ENCODE data around the gene MSL3B.

GRCh38 chr2:233853883-233854240, 14.3 kb downstream of the MSL3B start:
- TF ChIP-seq, protein P1, sequence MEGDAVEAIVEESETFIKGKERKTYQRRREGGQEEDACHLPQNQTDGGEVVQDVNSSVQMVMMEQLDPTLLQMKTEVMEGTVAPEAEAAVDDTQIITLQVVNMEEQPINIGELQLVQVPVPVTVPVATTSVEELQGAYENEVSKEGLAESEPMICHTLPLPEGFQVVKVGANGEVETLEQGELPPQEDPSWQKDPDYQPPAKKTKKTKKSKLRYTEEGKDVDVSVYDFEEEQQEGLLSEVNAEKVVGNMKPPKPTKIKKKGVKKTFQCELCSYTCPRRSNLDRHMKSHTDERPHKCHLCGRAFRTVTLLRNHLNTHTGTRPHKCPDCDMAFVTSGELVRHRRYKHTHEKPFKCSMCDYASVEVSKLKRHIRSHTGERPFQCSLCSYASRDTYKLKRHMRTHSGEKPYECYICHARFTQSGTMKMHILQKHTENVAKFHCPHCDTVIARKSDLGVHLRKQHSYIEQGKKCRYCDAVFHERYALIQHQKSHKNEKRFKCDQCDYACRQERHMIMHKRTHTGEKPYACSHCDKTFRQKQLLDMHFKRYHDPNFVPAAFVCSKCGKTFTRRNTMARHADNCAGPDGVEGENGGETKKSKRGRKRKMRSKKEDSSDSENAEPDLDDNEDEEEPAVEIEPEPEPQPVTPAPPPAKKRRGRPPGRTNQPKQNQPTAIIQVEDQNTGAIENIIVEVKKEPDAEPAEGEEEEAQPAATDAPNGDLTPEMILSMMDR (conservative IDR thresholded peaks at IDR 0.05; ENCODE audit: low read depth, low read length) = no peak
- no peak for TF ChIP-seq EZH2 (IDR thresholded peaks at IDR 0.05; ENCODE audit: borderline replicate concordance, low read depth, low read length, poor library complexity, severe bottlenecking)
